HEK293 (cell line): ENCODE measurements around the gene ENDOG.

Experiments used
- CTCF ChIP-seq: fragments of 450-650 bp; formaldehyde crosslinking; IDR thresholded peaks from 2 replicates; pipeline ENCODE4 v1.5.1; 2016; ENCODE audit warnings: missing biosample characterization, missing genetic modification characterization
- ZBTB10 ChIP-seq: fragments of 450-650 bp; formaldehyde crosslinking; IDR thresholded peaks from 2 replicates; pipeline ENCODE4 v1.5.1; 2016; ENCODE audit warnings: missing biosample characterization, missing genetic modification characterization
- ZNF146 ChIP-seq: fragments of 450-650 bp; formaldehyde crosslinking; IDR thresholded peaks from 2 replicates; pipeline ENCODE4 v1.5.1; 2016; ENCODE audit warnings: missing biosample characterization, missing genetic modification characterization
- ZNF18 ChIP-seq: fragments of 450-650 bp; formaldehyde crosslinking; IDR thresholded peaks from 2 replicates; pipeline ENCODE4 v1.5.1; 2016; ENCODE audit warnings: missing biosample characterization, missing genetic modification characterization
- ZNF274 ChIP-seq, 2 experiments: fragments of 200-500 bp in 1 of 2; fragments of 450-650 bp in 1 of 2; sonication (Bioruptor generic) in 1 of 2; formaldehyde crosslinking in 1 of 2; IDR thresholded peaks; 2 replicates each; pipeline versions ENCODE4 v1.5.1 to v1.6.1; 2014 to 2016; ENCODE audit warnings: borderline replicate concordance in 1 of 2, inconsistent platforms in 1 of 2, low read length in 1 of 2, missing biosample characterization in 1 of 2, missing genetic modification characterization in 1 of 2
- ZNF626 ChIP-seq: fragments of 450-650 bp; sonication (Bioruptor Pico); formaldehyde crosslinking; IDR thresholded peaks from 2 replicates; pipeline ENCODE4 v1.5.1; 2018; ENCODE audit warnings: missing biosample characterization, missing genetic modification characterization, inconsistent platforms

- TF ChIP-seq ZNF146: no peak
- TF ChIP-seq ZNF18 (tag by site-specific recombination): no peak
- no peak for TF ChIP-seq ZNF626 (tag by site-specific recombination)
- TF ChIP-seq ZNF274 (IDR thresholded peaks at IDR 0.05; ENCODE audit: low read length): no peak
- no peak for TF ChIP-seq ZNF274 (tag by site-specific recombination; IDR thresholded peaks at IDR 0.05; ENCODE audit: borderline replicate concordance)
- TF ChIP-seq CTCF (tag by site-specific recombination): no peak
- TF ChIP-seq ZBTB10 (tag by site-specific recombination): no peak
Measured at GRCh38 chr9:128788445-128788844, 29.9 kb upstream of the ENDOG start.
